Measurements from ENCODE around the gene TET2. TPM values are rescaled to one million over a fixed set of nuclear protein-coding genes. Genes with fewer than 3 reads are reported as not detected.
A peak's percentile ranks its signal among the peaks of the same experiment; 100 is the strongest.

Gene TET2
- total and polyA plus RNA-seq, 5 donors from 2014 or later, result 9.9 to 53.2 (median 19.7) TPM

GRCh38 chr4:105129286-105130040 lies 17.2 kb upstream of the TET2 start:
- no peak for ATAC-seq (ENCODE audit: low read depth in 2 of 2)
- Mint-ChIP-seq H3K36me3 (no peaks in the 10 kb centered on the region), H3K9me3 (no peaks in the 10 kb centered on the region), H3K4me1 (no peaks in the 10 kb centered on the region), H3K27ac (no peak overlapping the region), H3K27me3 (no peaks in the 10 kb centered on the region), H3K4me3 (no peak overlapping the region)
- no peak overlapping the region for H3K27ac ChIP-seq (ENCODE audit: insufficient read depth, low read length, poor library complexity, severe bottlenecking)
- H3K4me3 ChIP-seq (ENCODE audit: low read depth, low read length), result no peak overlapping the region
- no peak for DNase-seq
- H3K36me3 ChIP-seq (ENCODE audit: control insufficient read depth, insufficient read depth, low read length), result no peaks in the 10 kb centered on the region
- no peaks in the 10 kb centered on the region for H3K27me3 ChIP-seq (ENCODE audit: control insufficient read depth, insufficient read depth, low read length)
- H3K9me3 ChIP-seq (ENCODE audit: control insufficient read depth in 2 of 2, low read length in 2 of 2), result no peaks in the 10 kb centered on the region
- no peaks in the 10 kb centered on the region for H3K4me1 ChIP-seq (ENCODE audit: control insufficient read depth, insufficient read depth, low read length, poor library complexity, severe bottlenecking)

- Mint-ChIP-seq H3K36me3 (no peaks in the 10 kb centered on the region), H3K4me3 (no peak overlapping the region), H3K9me3 (no peaks in the 10 kb centered on the region), H3K4me1 (no peaks in the 10 kb centered on the region), H3K27ac (no peak overlapping the region), H3K27me3 (no peaks in the 10 kb centered on the region)
- DNase-seq (no peak), ATAC-seq (ENCODE audit: low read depth in 2 of 2) (no peak)
- Histone ChIP-seq H3K4me3 (ENCODE audit: low read depth, low read length) (no peak overlapping the region), H3K36me3 (ENCODE audit: control insufficient read depth, insufficient read depth, low read length) (no peaks in the 10 kb centered on the region), H3K27ac (ENCODE audit: insufficient read depth, low read length, poor library complexity, severe bottlenecking) (no peak overlapping the region), H3K9me3 (ENCODE audit: control insufficient read depth in 2 of 2, low read length in 2 of 2) (no peaks in the 10 kb centered on the region), H3K4me1 (ENCODE audit: control insufficient read depth, insufficient read depth, low read length, poor library complexity, severe bottlenecking) (no peaks in the 10 kb centered on the region), H3K27me3 (ENCODE audit: control insufficient read depth, insufficient read depth, low read length) (no peaks in the 10 kb centered on the region)
These were observed 15.7 kb upstream of the TET2 start for GRCh38 chr4:105130945-105131344.

DNA sequence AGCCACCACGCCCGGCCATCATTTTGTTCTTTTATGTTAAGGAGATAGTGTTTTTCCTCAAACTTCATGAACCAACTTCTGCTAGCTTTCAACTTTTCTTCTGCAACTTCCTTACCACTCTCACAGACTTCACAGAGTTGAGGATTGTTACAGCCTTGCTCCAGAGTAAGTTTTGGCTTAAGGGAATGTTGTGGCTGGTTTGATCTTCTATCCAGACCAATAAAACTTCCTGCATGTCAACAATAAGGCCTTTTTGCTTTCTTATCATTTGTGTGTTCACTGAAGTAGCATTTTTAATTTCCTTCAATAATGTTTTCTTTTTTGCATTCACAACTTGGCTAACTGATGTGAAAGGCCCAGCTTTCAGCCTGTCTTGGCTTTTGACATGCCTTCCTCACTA lies 12.7 kb upstream of the TET2 start:
- Mint-ChIP-seq H3K4me1 (no peaks in the 10 kb centered on the region), H3K36me3 (no peaks in the 10 kb centered on the region), H3K27me3 (no peaks in the 10 kb centered on the region), H3K4me3 (no peak overlapping the region), H3K9me3 (peaks cover 0 to 1% (median 0%) of the 10 kb centered on the region in 7 donors), H3K27ac (peak overlapping the region in 1 of 3 donors; percentile 6)
- no peaks in the 10 kb centered on the region for H3K4me1 ChIP-seq (ENCODE audit: control insufficient read depth, insufficient read depth, low read length, poor library complexity, severe bottlenecking)
- ATAC-seq (ENCODE audit: low read depth in 2 of 2) (no peak), DNase-seq (no peak)
- no peaks in the 10 kb centered on the region for H3K36me3 ChIP-seq (ENCODE audit: control insufficient read depth, insufficient read depth, low read length)
- H3K9me3 ChIP-seq (ENCODE audit: control insufficient read depth in 2 of 2, low read length in 2 of 2), result no peaks in the 10 kb centered on the region
- no peak overlapping the region for H3K27ac ChIP-seq (ENCODE audit: insufficient read depth, low read length, poor library complexity, severe bottlenecking)
- H3K27me3 ChIP-seq (ENCODE audit: control insufficient read depth, insufficient read depth, low read length), result no peaks in the 10 kb centered on the region
- no peak overlapping the region for H3K4me3 ChIP-seq (ENCODE audit: low read depth, low read length)

DNA sequence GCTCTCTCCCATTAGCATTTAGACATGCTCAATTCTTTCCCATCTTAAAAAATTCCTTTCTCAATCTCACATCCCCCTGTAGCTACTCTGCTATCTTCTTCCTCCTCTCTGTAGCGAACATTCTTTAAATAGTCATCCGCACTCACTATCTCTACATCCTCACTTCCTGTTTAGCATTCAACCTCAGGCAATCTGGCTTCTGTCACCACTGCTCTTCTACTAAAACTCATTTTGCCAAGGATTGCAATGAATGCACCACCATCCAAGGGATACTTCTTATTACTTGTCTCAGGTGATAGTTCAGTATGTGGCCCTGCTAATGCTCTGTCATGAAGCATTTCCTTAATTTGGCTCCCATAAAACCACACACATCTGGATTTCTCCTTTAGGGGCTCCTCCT lies 10.9 kb upstream of the TET2 start:
- H3K4me1 Mint-ChIP-seq, result no peaks in the 10 kb centered on the region
- no peak overlapping the region for H3K27ac ChIP-seq (ENCODE audit: insufficient read depth, low read length, poor library complexity, severe bottlenecking)
- no peaks in the 10 kb centered on the region for H3K36me3 ChIP-seq (ENCODE audit: control insufficient read depth, insufficient read depth, low read length)
- peaks cover 0 to 1% (median 0%) of the 10 kb centered on the region in 7 donors for H3K9me3 Mint-ChIP-seq
- peaks cover 1% of the 10 kb centered on the region for H3K4me1 ChIP-seq (ENCODE audit: control insufficient read depth, insufficient read depth, low read length, poor library complexity, severe bottlenecking)
- H3K4me3 ChIP-seq (ENCODE audit: low read depth, low read length), result no peak overlapping the region
- ATAC-seq (ENCODE audit: low read depth in 2 of 2) (no peak), DNase-seq (peak in 1 of 3 donors; percentile 14)
- no peak overlapping the region for H3K4me3 Mint-ChIP-seq
- H3K27me3 ChIP-seq (ENCODE audit: control insufficient read depth, insufficient read depth, low read length), result no peaks in the 10 kb centered on the region
- H3K27ac Mint-ChIP-seq, result no peak overlapping the region
- H3K9me3 ChIP-seq (ENCODE audit: control insufficient read depth in 2 of 2, low read length in 2 of 2), result no peaks in the 10 kb centered on the region
- no peaks in the 10 kb centered on the region for H3K36me3 Mint-ChIP-seq
- H3K27me3 Mint-ChIP-seq, result no peaks in the 10 kb centered on the region

GRCh38 chr4:105137121-105137875 lies 9.4 kb upstream of the TET2 start:
- Mint-ChIP-seq H3K27ac (no peak overlapping the region), H3K9me3 (peaks cover 0 to 1% (median 0%) of the 10 kb centered on the region in 7 donors), H3K4me1 (peaks cover 0 to 4% (median 2%) of the 10 kb centered on the region in 4 donors), H3K36me3 (no peaks in the 10 kb centered on the region), H3K27me3 (no peaks in the 10 kb centered on the region), H3K4me3 (no peak overlapping the region)
- ATAC-seq (ENCODE audit: low read depth in 2 of 2), result no peak
- Histone ChIP-seq H3K4me1 (ENCODE audit: control insufficient read depth, insufficient read depth, low read length, poor library complexity, severe bottlenecking) (peaks cover 4% of the 10 kb centered on the region), H3K4me3 (ENCODE audit: low read depth, low read length) (no peak overlapping the region), H3K9me3 (ENCODE audit: control insufficient read depth in 2 of 2, low read length in 2 of 2) (no peaks in the 10 kb centered on the region), H3K27me3 (ENCODE audit: control insufficient read depth, insufficient read depth, low read length) (no peaks in the 10 kb centered on the region), H3K27ac (ENCODE audit: insufficient read depth, low read length, poor library complexity, severe bottlenecking) (no peak overlapping the region), H3K36me3 (ENCODE audit: control insufficient read depth, insufficient read depth, low read length) (no peaks in the 10 kb centered on the region)
- no peak for DNase-seq

GRCh38 chr4:105139646-105140045 lies 7.0 kb upstream of the TET2 start:
- H3K4me3 Mint-ChIP-seq, result no peak overlapping the region
- peaks cover 0 to 4% (median 2%) of the 10 kb centered on the region in 4 donors for H3K4me1 Mint-ChIP-seq
- peaks cover 0 to 1% (median 0%) of the 10 kb centered on the region in 7 donors for H3K9me3 Mint-ChIP-seq
- H3K4me1 ChIP-seq (ENCODE audit: control insufficient read depth, insufficient read depth, low read length, poor library complexity, severe bottlenecking), result peaks cover 4% of the 10 kb centered on the region
- ATAC-seq (ENCODE audit: low read depth in 2 of 2) (no peak), DNase-seq (no peak)
- H3K9me3 ChIP-seq (ENCODE audit: control insufficient read depth in 2 of 2, low read length in 2 of 2), result no peaks in the 10 kb centered on the region
- no peaks in the 10 kb centered on the region for H3K36me3 ChIP-seq (ENCODE audit: control insufficient read depth, insufficient read depth, low read length)
- H3K4me3 ChIP-seq (ENCODE audit: low read depth, low read length), result no peak overlapping the region
- H3K27ac ChIP-seq (ENCODE audit: insufficient read depth, low read length, poor library complexity, severe bottlenecking), result no peak overlapping the region
- H3K27ac Mint-ChIP-seq, result no peak overlapping the region
- H3K36me3 Mint-ChIP-seq, result no peaks in the 10 kb centered on the region
- no peaks in the 10 kb centered on the region for H3K27me3 Mint-ChIP-seq
- H3K27me3 ChIP-seq (ENCODE audit: control insufficient read depth, insufficient read depth, low read length), result no peaks in the 10 kb centered on the region

- Mint-ChIP-seq H3K9me3 (peaks cover 0 to 2% (median 0%) of the 10 kb centered on the region in 7 donors), H3K27ac (no peak overlapping the region), H3K27me3 (peaks cover 7% of the 10 kb centered on the region), H3K4me3 (peak overlapping the region in 1 of 4 donors; percentile 62), H3K4me1 (peaks cover 4 to 12% (median 7%) of the 10 kb centered on the region in 4 donors), H3K36me3 (no peaks in the 10 kb centered on the region)
- peak; percentile 50 to 64 for ATAC-seq (ENCODE audit: low read depth in 2 of 2)
- Histone ChIP-seq H3K27ac (ENCODE audit: insufficient read depth, low read length, poor library complexity, severe bottlenecking) (no peak overlapping the region), H3K9me3 (ENCODE audit: control insufficient read depth in 2 of 2, low read length in 2 of 2) (no peaks in the 10 kb centered on the region), H3K4me3 (ENCODE audit: low read depth, low read length) (no peak overlapping the region), H3K36me3 (ENCODE audit: control insufficient read depth, insufficient read depth, low read length) (no peaks in the 10 kb centered on the region), H3K4me1 (ENCODE audit: control insufficient read depth, insufficient read depth, low read length, poor library complexity, severe bottlenecking) (peaks cover 8% of the 10 kb centered on the region), H3K27me3 (ENCODE audit: control insufficient read depth, insufficient read depth, low read length) (no peaks in the 10 kb centered on the region)
- DNase-seq, result peak; percentile 33 to 70 (median 64)
These were observed 5.8 kb upstream of the TET2 start for GRCh38 chr4:105140684-105141490.
